Calu3 (cell line): ENCODE data around the gene HOXA7. TPM values are rescaled to one million over a fixed set of nuclear protein-coding genes. Genes with fewer than 3 reads are reported as not detected.

Source experiments
- BruUV-seq: library from RNA; stranded (reverse); fragments of 400-500 nt; replicated peaks from 2 replicates; lab custom pipeline; 2021; lab: Mats Ljungman, UMichigan
- CTCF ChIA-PET: fragments of 300-600 bp; sonication (Branson Sonifier 250); formaldehyde crosslinking; loops from one replicate; lab custom pipeline; 2022; ENCODE audit warnings: antibody characterized with exemption; lab: Charles Lee
- DNase-seq: peaks from one replicate; pipeline ENCODE4 v3.0.0; 2022
- H3K27ac Mint-ChIP-seq: one replicate; pipeline ENCODE4 v1.8.0; 2022; ENCODE audit warnings: mixed read lengths; ENCODE audit not compliant: unreplicated experiment
- H3K27me3 Mint-ChIP-seq: one replicate; pipeline ENCODE4 v1.8.0; 2022; ENCODE audit warnings: mixed read lengths; ENCODE audit not compliant: unreplicated experiment
- H3K36me3 Mint-ChIP-seq: one replicate; pipeline ENCODE4 v1.8.0; 2022; ENCODE audit warnings: mild to moderate bottlenecking, moderate library complexity, mixed read lengths; ENCODE audit not compliant: insufficient read depth, unreplicated experiment
- H3K4me1 Mint-ChIP-seq: one replicate; pipeline ENCODE4 v1.8.0; 2022; ENCODE audit warnings: mild to moderate bottlenecking, low read depth, mixed read lengths; ENCODE audit not compliant: unreplicated experiment
- H3K4me3 Mint-ChIP-seq: one replicate; pipeline ENCODE4 v1.8.0; 2022; ENCODE audit warnings: mild to moderate bottlenecking, low read depth, moderate library complexity, mixed read lengths; ENCODE audit not compliant: unreplicated experiment
- H3K9me3 Mint-ChIP-seq: one replicate; pipeline ENCODE4 v1.8.0; 2022; ENCODE audit warnings: low read depth, mixed read lengths; ENCODE audit not compliant: unreplicated experiment
- CTCF ChIP-seq: fragments of 200-600 bp; IDR thresholded peaks from one replicate; pipeline ENCODE4 v1.8.0; 2022; ENCODE audit warnings: antibody characterized with exemption; ENCODE audit not compliant: unreplicated experiment
- intact Hi-C: fragments of 100-400 bp; cut with micrococcal nuclease; formaldehyde crosslinking; loops from one replicate; pipeline ENCODE4 v1.10.0; 2022; ENCODE audit not compliant: unreplicated experiment
- total RNA-seq: library from RNA; stranded (reverse); gene quantifications from 2 replicates; pipeline ENCODE4 v1.2.3, GENCODE V29; 2022

HOXA7 gene
- total RNA-seq, 1 experiment from 2014 or later: not detected

DNA sequence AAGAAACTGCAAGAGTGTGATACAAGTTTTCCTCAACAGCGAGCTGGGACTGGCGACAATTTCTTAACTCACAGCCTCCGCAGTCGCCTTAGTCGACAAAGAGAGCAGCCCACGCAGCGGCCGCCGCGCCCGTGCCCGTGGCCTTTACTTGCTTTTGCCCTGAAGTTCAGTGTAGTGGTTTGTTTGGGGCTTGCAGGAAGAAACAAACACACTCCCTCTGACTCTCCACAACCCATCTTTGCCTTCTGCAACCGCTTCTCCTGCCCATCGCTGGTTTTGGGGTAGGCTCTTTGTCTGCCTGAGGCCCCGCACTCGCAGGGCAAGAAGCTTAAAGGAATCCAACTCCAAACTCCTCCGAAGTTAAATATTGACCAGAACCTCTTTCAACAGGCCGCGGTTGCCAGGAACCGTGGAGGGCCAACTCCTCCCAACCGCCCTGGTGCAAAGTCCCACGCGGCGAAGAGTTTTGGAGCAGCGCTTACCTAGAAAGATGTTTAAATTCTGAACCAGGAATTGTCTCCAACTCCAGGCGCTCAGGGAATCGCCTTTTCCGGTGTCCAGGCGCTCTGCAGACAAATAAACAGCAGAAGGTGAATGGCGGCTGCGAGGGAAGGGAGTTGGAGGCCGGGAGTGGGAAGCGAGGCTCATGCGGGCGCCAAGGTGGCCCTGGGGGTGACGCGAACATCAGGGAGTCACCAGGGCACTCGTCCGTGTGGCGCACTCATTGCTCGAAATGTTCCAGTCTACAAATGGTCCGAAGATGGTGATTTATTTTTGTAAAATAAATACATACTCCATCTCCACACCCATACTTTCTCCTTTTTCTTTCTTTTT lies 34.2 kb downstream of the HOXA7 start:
- DNase-seq: peak; percentile 71
- no peak for TF ChIP-seq CTCF
- no peaks in the 10 kb centered on the region for H3K9me3 Mint-ChIP-seq
- CTCF ChIA-PET: interaction anchor here (0.6 to 1.7 kb wide), 5 partner anchors 46 to 880 kb away, joined by 3 to 14 read pairs (median 3); no protein-coding TSS in a partner anchor
- H3K27ac Mint-ChIP-seq: peak overlapping the region; percentile 67
- H3K27me3 Mint-ChIP-seq: no peaks in the 10 kb centered on the region
- BruUV-seq: TSS peak; percentile 61
- peaks cover 60% of the 10 kb centered on the region for H3K4me1 Mint-ChIP-seq
- peaks cover 43% of the 10 kb centered on the region for H3K36me3 Mint-ChIP-seq
- intact Hi-C loops: loop anchor here (5.0 kb wide), 1 partner anchor 75 kb away; no protein-coding TSS in a partner anchor
- H3K4me3 Mint-ChIP-seq: peak overlapping the region; percentile 83

DNA sequence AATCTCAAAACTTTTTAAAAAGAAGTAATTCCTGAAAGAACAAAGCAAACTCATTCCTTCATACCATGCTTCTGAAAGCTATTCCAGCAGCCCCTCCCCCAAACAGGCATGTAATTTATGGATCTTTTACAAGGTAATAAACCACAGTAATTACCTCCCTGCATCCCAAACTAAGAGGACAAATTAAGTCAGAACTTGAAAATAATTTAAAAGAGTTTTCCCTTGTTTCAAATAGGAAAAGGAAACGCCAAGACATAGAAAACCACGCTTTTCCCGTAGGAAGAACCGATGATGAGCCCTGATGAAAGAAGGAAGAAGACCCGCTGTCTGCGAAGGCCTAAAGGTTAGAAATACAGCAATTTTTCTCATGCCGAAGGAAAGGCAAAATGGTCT lies 34.8 kb downstream of the HOXA7 start:
- BruUV-seq: no TSS peak
- H3K27ac Mint-ChIP-seq: peak overlapping the region; percentile 67
- CTCF ChIA-PET: interaction anchor here (1.7 kb wide), 1 partner anchor 528 kb away, joined by 3 read pairs; no protein-coding TSS in a partner anchor
- peak overlapping the region; percentile 83 for H3K4me3 Mint-ChIP-seq
- no peak for DNase-seq
- peaks cover 46% of the 10 kb centered on the region for H3K36me3 Mint-ChIP-seq
- peaks cover 60% of the 10 kb centered on the region for H3K4me1 Mint-ChIP-seq
- H3K9me3 Mint-ChIP-seq: no peaks in the 10 kb centered on the region
- intact Hi-C loops: loop anchor here (5.0 kb wide), 1 partner anchor 74 kb away; no protein-coding TSS in a partner anchor
- H3K27me3 Mint-ChIP-seq: no peaks in the 10 kb centered on the region
- TF ChIP-seq CTCF: no peak

DNA sequence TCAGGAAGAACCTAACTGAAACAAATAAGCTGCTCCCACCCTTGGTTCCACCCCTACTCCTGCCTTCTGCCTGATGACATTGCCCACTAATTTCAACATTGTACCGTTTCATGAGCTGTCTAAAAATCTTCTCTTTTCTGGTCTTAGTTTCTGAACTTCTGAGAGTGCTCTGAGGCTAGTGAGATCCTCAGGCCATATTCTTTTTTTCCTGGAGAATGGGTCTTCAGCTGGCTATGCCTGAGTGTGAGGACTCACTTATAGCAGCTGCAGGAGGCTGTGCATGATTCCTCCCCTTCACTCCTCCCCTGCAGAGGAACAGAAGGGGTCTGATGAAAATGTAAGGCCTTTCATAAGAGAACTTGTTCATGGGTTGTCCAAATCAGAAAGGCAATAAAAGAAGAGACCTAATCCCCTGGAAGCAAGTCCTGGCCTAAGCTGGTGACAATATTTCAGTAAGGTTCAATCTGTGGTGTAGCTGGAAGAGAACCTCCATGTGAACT lies 37.0 kb downstream of the HOXA7 start:
- Mint-ChIP-seq H3K4me1 (peaks cover 67% of the 10 kb centered on the region), H3K36me3 (peaks cover 63% of the 10 kb centered on the region), H3K9me3 (no peaks in the 10 kb centered on the region), H3K27me3 (no peaks in the 10 kb centered on the region), H3K4me3 (no peak overlapping the region), H3K27ac (no peak overlapping the region)
- TF ChIP-seq CTCF: no peak
- CTCF ChIA-PET: interaction anchor here (0.5 to 1.7 kb wide), 3 partner anchors 14 to 256 kb away, joined by 3 to 12 read pairs (median 6); no protein-coding TSS in a partner anchor
- no peak for DNase-seq
- intact Hi-C loops: no loop called here
- no TSS peak for BruUV-seq

- Mint-ChIP-seq H3K4me1 (peaks cover 62% of the 10 kb centered on the region), H3K27me3 (no peaks in the 10 kb centered on the region), H3K36me3 (peaks cover 62% of the 10 kb centered on the region), H3K27ac (no peak overlapping the region), H3K9me3 (no peaks in the 10 kb centered on the region), H3K4me3 (no peak overlapping the region)
- CTCF ChIA-PET: interaction anchor here (0.6 to 2.0 kb wide), 2 partner anchors 20 to 151 kb away, joined by 8 to 9 read pairs; no protein-coding TSS in a partner anchor
- BruUV-seq: no TSS peak
- no peak for DNase-seq
- TF ChIP-seq CTCF: no peak
- intact Hi-C loops: no loop called here
Observed at GRCh38 chr7:27118580-27118979, 37.9 kb downstream of the HOXA7 start.
